ENCODE data around the gene AFAP1.

The AFAP1 gene

GRCh38 chr4:7854697-7855370 lies 84.8 kb downstream of the AFAP1 start:
- Histone ChIP-seq H3K4me3 (ENCODE audit: low read length) (no peak overlapping the region), H3K9me3 (ENCODE audit: control insufficient read depth, low read depth, low read length) (no peaks in the 10 kb centered on the region), H3K4me1 (ENCODE audit: control insufficient read depth, low read depth, low read length) (no peaks in the 10 kb centered on the region), H3K9ac (ENCODE audit: low read length) (no peak overlapping the region), H3K27me3 (ENCODE audit: control insufficient read depth, insufficient read depth, low read length) (no peaks in the 10 kb centered on the region), H3K36me3 (ENCODE audit: control insufficient read depth, low read depth, low read length) (no peaks in the 10 kb centered on the region), H3K27ac (ENCODE audit: low read length) (no peak overlapping the region)

- Histone ChIP-seq H3K4me1 (ENCODE audit: control insufficient read depth, low read depth, low read length) (no peaks in the 10 kb centered on the region), H3K36me3 (ENCODE audit: control insufficient read depth, low read depth, low read length) (no peaks in the 10 kb centered on the region), H3K27ac (ENCODE audit: low read length) (no peak overlapping the region), H3K27me3 (ENCODE audit: control insufficient read depth, insufficient read depth, low read length) (no peaks in the 10 kb centered on the region), H3K9me3 (ENCODE audit: control insufficient read depth, low read depth, low read length) (no peaks in the 10 kb centered on the region), H3K9ac (ENCODE audit: low read length) (no peak overlapping the region), H3K4me3 (ENCODE audit: low read length) (no peak overlapping the region)
These were observed 85.4 kb downstream of the AFAP1 start for GRCh38 chr4:7854216-7854615.

DNA sequence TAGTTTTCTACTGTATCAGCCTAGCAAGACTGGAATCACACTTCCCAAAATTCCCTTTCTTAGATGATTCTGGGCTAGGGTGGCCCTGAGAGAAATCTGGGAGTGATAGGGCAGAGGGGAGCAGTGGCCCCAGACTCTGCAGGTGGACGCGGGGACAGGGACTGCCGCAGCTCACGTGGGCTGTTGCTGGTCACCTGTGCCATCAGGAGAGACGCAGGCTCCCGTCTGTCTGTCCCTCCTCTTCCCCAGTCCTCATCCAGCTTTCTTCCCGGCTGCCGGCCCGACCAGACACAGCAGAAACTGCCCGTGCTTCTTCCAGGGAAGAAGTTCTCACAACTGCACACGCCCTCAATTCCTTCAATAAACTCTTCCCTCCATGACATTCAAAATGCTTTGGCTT lies 86.4 kb downstream of the AFAP1 start:
- Histone ChIP-seq H3K27ac (ENCODE audit: low read length) (no peak overlapping the region), H3K9ac (ENCODE audit: low read length) (no peak overlapping the region), H3K4me1 (ENCODE audit: control insufficient read depth, low read depth, low read length) (no peaks in the 10 kb centered on the region), H3K36me3 (ENCODE audit: control insufficient read depth, low read depth, low read length) (no peaks in the 10 kb centered on the region), H3K27me3 (ENCODE audit: control insufficient read depth, insufficient read depth, low read length) (no peaks in the 10 kb centered on the region), H3K9me3 (ENCODE audit: control insufficient read depth, low read depth, low read length) (no peaks in the 10 kb centered on the region), H3K4me3 (ENCODE audit: low read length) (no peak overlapping the region)

DNA sequence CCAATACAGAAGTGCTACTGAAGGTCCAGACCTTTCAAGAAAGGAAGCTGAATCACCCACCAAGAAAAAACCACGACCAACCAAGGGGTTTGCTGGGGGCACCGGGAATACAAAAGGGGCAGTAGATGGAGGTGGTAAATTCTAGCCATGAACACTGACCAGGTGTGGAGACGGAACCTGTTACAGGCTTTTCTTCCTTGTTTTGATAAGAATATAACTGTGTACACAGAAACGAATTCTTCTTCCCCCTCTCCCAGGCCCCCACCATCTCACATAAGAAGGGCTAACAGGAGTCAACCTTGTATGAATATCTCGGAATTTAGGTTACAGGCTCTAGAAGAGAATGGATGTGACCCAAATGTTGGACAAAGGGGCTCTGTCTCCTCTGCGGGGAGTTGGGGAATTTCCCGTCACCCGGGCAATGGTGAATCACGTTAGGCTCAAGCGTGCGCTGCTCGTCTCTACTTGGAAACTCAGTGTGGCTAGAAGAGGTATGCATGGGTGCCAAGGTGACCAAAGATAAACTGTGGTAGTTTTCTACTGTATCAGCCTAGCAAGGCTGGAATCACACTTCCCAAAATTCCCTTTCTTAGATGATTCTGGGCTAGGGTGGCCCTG lies 87.0 kb downstream of the AFAP1 start:
- no peaks in the 10 kb centered on the region for H3K27me3 ChIP-seq (ENCODE audit: control insufficient read depth, insufficient read depth, low read length)
- H3K4me1 ChIP-seq (ENCODE audit: control insufficient read depth, low read depth, low read length): no peaks in the 10 kb centered on the region
- no peaks in the 10 kb centered on the region for H3K9me3 ChIP-seq (ENCODE audit: control insufficient read depth, low read depth, low read length)
- H3K36me3 ChIP-seq (ENCODE audit: control insufficient read depth, low read depth, low read length): no peaks in the 10 kb centered on the region
- H3K4me3 ChIP-seq (ENCODE audit: low read length): no peak overlapping the region
- H3K27ac ChIP-seq (ENCODE audit: low read length): no peak overlapping the region
- H3K9ac ChIP-seq (ENCODE audit: low read length): no peak overlapping the region

DNA sequence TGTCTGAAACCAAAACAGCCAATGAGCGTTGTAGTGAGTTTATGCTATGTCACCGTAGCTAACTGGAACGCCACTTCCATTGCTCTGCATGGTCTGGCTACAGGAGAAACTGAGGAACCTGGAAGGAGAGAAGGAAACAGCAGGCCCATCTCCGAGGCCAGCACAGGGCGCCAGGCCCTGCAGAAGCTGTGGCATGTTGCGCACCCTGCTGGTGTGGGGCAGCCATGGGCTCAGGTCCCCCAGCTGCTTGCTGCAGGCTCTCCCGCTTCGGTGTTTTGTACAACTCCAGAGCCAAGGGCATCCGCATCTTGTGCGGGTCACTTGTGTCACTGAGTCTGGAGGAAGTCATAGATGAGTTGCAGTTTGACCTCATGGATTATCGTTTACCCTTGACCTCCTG lies 89.2 kb downstream of the AFAP1 start:
- Histone ChIP-seq H3K36me3 (ENCODE audit: control insufficient read depth, low read depth, low read length) (no peaks in the 10 kb centered on the region), H3K4me3 (ENCODE audit: low read length) (no peak overlapping the region), H3K27me3 (ENCODE audit: control insufficient read depth, insufficient read depth, low read length) (no peaks in the 10 kb centered on the region), H3K9ac (ENCODE audit: low read length) (no peak overlapping the region), H3K4me1 (ENCODE audit: control insufficient read depth, low read depth, low read length) (peaks cover 4% of the 10 kb centered on the region), H3K27ac (ENCODE audit: low read length) (no peak overlapping the region), H3K9me3 (ENCODE audit: control insufficient read depth, low read depth, low read length) (no peaks in the 10 kb centered on the region)

GRCh38 chr4:7847206-7847605 lies 92.5 kb downstream of the AFAP1 start:
- H3K36me3 ChIP-seq (ENCODE audit: control insufficient read depth, low read depth, low read length): no peaks in the 10 kb centered on the region
- H3K27me3 ChIP-seq (ENCODE audit: control insufficient read depth, insufficient read depth, low read length): no peaks in the 10 kb centered on the region
- no peak overlapping the region for H3K9ac ChIP-seq (ENCODE audit: low read length)
- peaks cover 7% of the 10 kb centered on the region for H3K4me1 ChIP-seq (ENCODE audit: control insufficient read depth, low read depth, low read length)
- no peak overlapping the region for H3K27ac ChIP-seq (ENCODE audit: low read length)
- no peak overlapping the region for H3K4me3 ChIP-seq (ENCODE audit: low read length)
- no peaks in the 10 kb centered on the region for H3K9me3 ChIP-seq (ENCODE audit: control insufficient read depth, low read depth, low read length)

- peaks cover 7% of the 10 kb centered on the region for H3K4me1 ChIP-seq (ENCODE audit: control insufficient read depth, low read depth, low read length)
- H3K4me3 ChIP-seq (ENCODE audit: low read length): no peak overlapping the region
- no peak overlapping the region for H3K27ac ChIP-seq (ENCODE audit: low read length)
- no peak overlapping the region for H3K9ac ChIP-seq (ENCODE audit: low read length)
- no peaks in the 10 kb centered on the region for H3K9me3 ChIP-seq (ENCODE audit: control insufficient read depth, low read depth, low read length)
- no peaks in the 10 kb centered on the region for H3K27me3 ChIP-seq (ENCODE audit: control insufficient read depth, insufficient read depth, low read length)
- H3K36me3 ChIP-seq (ENCODE audit: control insufficient read depth, low read depth, low read length): no peaks in the 10 kb centered on the region
These were observed 94.0 kb downstream of the AFAP1 start for GRCh38 chr4:7845493-7846128.

DNA sequence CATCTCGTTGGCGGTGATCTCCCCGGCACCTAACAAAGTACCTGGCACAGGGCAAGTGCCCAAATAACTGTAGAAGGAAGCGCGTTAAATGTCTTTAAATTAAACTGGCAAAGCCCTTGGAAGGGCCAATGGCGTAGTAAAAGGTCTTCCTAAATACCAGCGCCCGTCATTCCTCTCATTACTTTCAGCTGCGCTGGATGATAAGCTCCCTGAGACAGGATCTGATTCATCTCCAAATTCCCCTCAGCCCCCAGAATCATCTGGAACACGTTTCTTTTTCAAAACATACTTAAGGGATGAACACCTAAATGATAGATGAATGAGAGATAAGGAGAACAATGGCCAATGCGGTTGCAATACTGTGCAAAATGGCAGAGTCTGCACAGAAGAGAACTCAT lies 95.1 kb downstream of the AFAP1 start:
- H3K27ac ChIP-seq (ENCODE audit: low read length): no peak overlapping the region
- H3K27me3 ChIP-seq (ENCODE audit: control insufficient read depth, insufficient read depth, low read length): no peaks in the 10 kb centered on the region
- H3K4me1 ChIP-seq (ENCODE audit: control insufficient read depth, low read depth, low read length): peaks cover 7% of the 10 kb centered on the region
- H3K36me3 ChIP-seq (ENCODE audit: control insufficient read depth, low read depth, low read length): no peaks in the 10 kb centered on the region
- no peaks in the 10 kb centered on the region for H3K9me3 ChIP-seq (ENCODE audit: control insufficient read depth, low read depth, low read length)
- H3K4me3 ChIP-seq (ENCODE audit: low read length): no peak overlapping the region
- no peak overlapping the region for H3K9ac ChIP-seq (ENCODE audit: low read length)

GRCh38 chr4:7843831-7844593 lies 95.6 kb downstream of the AFAP1 start:
- Histone ChIP-seq H3K4me3 (ENCODE audit: low read length) (no peak overlapping the region), H3K4me1 (ENCODE audit: control insufficient read depth, low read depth, low read length) (peaks cover 7% of the 10 kb centered on the region), H3K9me3 (ENCODE audit: control insufficient read depth, low read depth, low read length) (no peaks in the 10 kb centered on the region), H3K27me3 (ENCODE audit: control insufficient read depth, insufficient read depth, low read length) (no peaks in the 10 kb centered on the region), H3K36me3 (ENCODE audit: control insufficient read depth, low read depth, low read length) (no peaks in the 10 kb centered on the region), H3K9ac (ENCODE audit: low read length) (no peak overlapping the region), H3K27ac (ENCODE audit: low read length) (no peak overlapping the region)

GRCh38 chr4:7842384-7843279 lies 97.0 kb downstream of the AFAP1 start:
- Histone ChIP-seq H3K36me3 (ENCODE audit: control insufficient read depth, low read depth, low read length) (no peaks in the 10 kb centered on the region), H3K9me3 (ENCODE audit: control insufficient read depth, low read depth, low read length) (no peaks in the 10 kb centered on the region), H3K4me3 (ENCODE audit: low read length) (no peak overlapping the region), H3K27me3 (ENCODE audit: control insufficient read depth, insufficient read depth, low read length) (no peaks in the 10 kb centered on the region), H3K4me1 (ENCODE audit: control insufficient read depth, low read depth, low read length) (peaks cover 7% of the 10 kb centered on the region), H3K9ac (ENCODE audit: low read length) (no peak overlapping the region), H3K27ac (ENCODE audit: low read length) (no peak overlapping the region)

GRCh38 chr4:7841894-7842293 lies 97.8 kb downstream of the AFAP1 start:
- H3K4me3 ChIP-seq (ENCODE audit: low read length): no peak overlapping the region
- no peaks in the 10 kb centered on the region for H3K27me3 ChIP-seq (ENCODE audit: control insufficient read depth, insufficient read depth, low read length)
- no peaks in the 10 kb centered on the region for H3K36me3 ChIP-seq (ENCODE audit: control insufficient read depth, low read depth, low read length)
- H3K9ac ChIP-seq (ENCODE audit: low read length): no peak overlapping the region
- peaks cover 7% of the 10 kb centered on the region for H3K4me1 ChIP-seq (ENCODE audit: control insufficient read depth, low read depth, low read length)
- no peak overlapping the region for H3K27ac ChIP-seq (ENCODE audit: low read length)
- no peaks in the 10 kb centered on the region for H3K9me3 ChIP-seq (ENCODE audit: control insufficient read depth, low read depth, low read length)
